NT2/D1 (cell line): ENCODE results near the gene PTN.

Experiments used
- SUZ12 ChIP-seq: IDR thresholded peaks from 2 replicates; pipeline ENCODE4 v1.6.1; 2011; ENCODE audit not compliant: insufficient read length, insufficient read depth; ENCODE audit errors: extremely low read depth
- YY1 ChIP-seq: IDR thresholded peaks from 2 replicates; pipeline ENCODE4 v1.6.1; 2011; ENCODE audit not compliant: insufficient read length, insufficient read depth
- ZNF274 ChIP-seq: IDR thresholded peaks from 2 replicates; pipeline ENCODE4 v1.6.1; 2011; ENCODE audit warnings: mild to moderate bottlenecking, low read depth, low read length

DNA sequence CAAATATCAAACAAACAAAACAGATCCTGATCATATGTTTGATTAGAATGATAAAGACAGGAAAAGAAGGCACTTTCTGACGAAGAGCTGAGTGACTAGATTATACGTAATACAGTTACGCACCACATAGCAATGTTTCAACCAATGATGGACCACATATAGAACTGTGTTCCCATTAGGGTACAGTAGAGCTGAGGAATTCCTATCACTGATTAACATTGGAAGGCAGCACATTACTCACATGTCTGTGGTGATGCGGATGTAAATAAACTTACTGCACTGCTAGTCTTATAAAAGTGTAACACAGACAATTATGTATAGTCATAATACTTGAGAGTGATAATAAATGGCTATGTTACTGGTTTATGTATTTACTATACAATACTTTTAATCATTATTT lies 98.3 kb downstream of the PTN start:
- no peak for TF ChIP-seq YY1
- no peak for TF ChIP-seq ZNF274
- no peak for TF ChIP-seq SUZ12
